ENCODE measurements around the gene PTP4A2. TPM values are rescaled to one million over a fixed set of nuclear protein-coding genes. Genes with fewer than 3 reads are reported as not detected.

Gene PTP4A2
- total and polyA plus RNA-seq, 2 donors (not counting 3 experiments of a cell fraction or from before 2014, with no cell fraction given) = 74.1 to 184 TPM

GRCh38 chr1:31880957-31881687, 57.0 kb downstream of the PTP4A2 start:
- Histone ChIP-seq H3K4me1 (ENCODE audit: control insufficient read depth, extremely low read depth, insufficient read depth, low read length) (no peaks in the 10 kb centered on the region), H3K9ac (replicated peaks; ENCODE audit: extremely low read depth, insufficient read depth, low read length) (no peak overlapping the region), H3K36me3 (ENCODE audit: control insufficient read depth in 2 of 2, extremely low read depth in 1 of 2, insufficient read depth in 2 of 2, low read length in 2 of 2) (no peaks in the 10 kb centered on the region), H3K27me3 (ENCODE audit: control insufficient read depth in 2 of 2, insufficient read depth in 2 of 2, low read length in 2 of 2) (peaks cover 0 to 4% of the 10 kb centered on the region in 2 experiments), H4K20me1 (replicated peaks; ENCODE audit: control insufficient read depth, extremely low read depth, insufficient read depth, low read length) (no peaks in the 10 kb centered on the region), H2AFZ (ENCODE audit: low read depth, low read length) (no peak overlapping the region), H3K4me2 (ENCODE audit: insufficient read depth, low read length) (no peak overlapping the region), H3K79me2 (ENCODE audit: control insufficient read depth, insufficient read depth, low read length) (no peaks in the 10 kb centered on the region), H3K27ac (ENCODE audit: insufficient read depth, low read depth, low read length) (no peak overlapping the region), H3K9me1 (replicated peaks; ENCODE audit: control insufficient read depth, extremely low read depth, insufficient read depth, low read length) (no peaks in the 10 kb centered on the region), H3K4me3 (replicated peaks in 1 of 3; ENCODE audit: insufficient read depth in 1 of 3, low read depth in 1 of 3, low read length in 3 of 3) (no peak overlapping the region), H3K9me3 (replicated peaks; ENCODE audit: control insufficient read depth, insufficient read depth, low read length) (no peaks in the 10 kb centered on the region)
- ChIA-PET CTCF (interaction anchor here (0.5 to 1.8 kb wide), 4 partner anchors 8 to 83 kb away, joined by 3 to 7 read pairs (median 6); no protein-coding TSS in a partner anchor), POLR2A (no interaction called here)
- no peak for DNase-seq (ENCODE audit: low read depth, low spot score)
- no peak for TF ChIP-seq POLR2AphosphoS5 (IDR thresholded peaks at IDR 0.05; ENCODE audit: insufficient read depth, low read depth, low read length)
- TF ChIP-seq MYC (IDR thresholded peaks at IDR 0.05; ENCODE audit: low read depth, low read length) = no peak
- no peak for TF ChIP-seq CTCF (IDR thresholded peaks at IDR 0.05; ENCODE audit: extremely low read depth in 1 of 2, insufficient read depth in 1 of 2, low read depth in 1 of 2, low read length in 2 of 2)
- no peak for TF ChIP-seq JUN (IDR thresholded peaks at IDR 0.05; ENCODE audit: borderline replicate concordance, insufficient read depth, insufficient read length, low read depth)
- no peak for TF ChIP-seq MAX (IDR thresholded peaks at IDR 0.05; ENCODE audit: insufficient read depth, insufficient read length)
- TF ChIP-seq EZH2 (IDR thresholded peaks at IDR 0.05; ENCODE audit: borderline replicate concordance, low read depth, low read length, severe bottlenecking) = no peak
- TF ChIP-seq GATA2 (IDR thresholded peaks at IDR 0.05; ENCODE audit: insufficient read depth, insufficient read length, low read depth, low read length) = no peak
- no peak for TF ChIP-seq FOS (IDR thresholded peaks at IDR 0.05; ENCODE audit: borderline replicate concordance, insufficient read depth, low read length)
- TF ChIP-seq POLR2A (IDR thresholded peaks at IDR 0.05; ENCODE audit: low read depth, low read length) = no peak
- dilution Hi-C loops (cut with MboI; ENCODE audit: extremely low pct_ligation_motif_present, low sequenced_read_pairs) (no loop called here), intact Hi-C loops (cut with micrococcal nuclease) (no loop called here)
- BruUV-seq (replicated peaks) = no TSS peak
- no peak for FAIRE-seq
